Heart right ventricle (tissue), 16 donors: ENCODE data around the gene GALNT13. TPM values are rescaled to one million over a fixed set of nuclear protein-coding genes. Genes with fewer than 3 reads are reported as not detected.

ENCODE experiments used
- ATAC-seq, 8 donors: fragments of 200-7000 bp; cut with Tn5 transposase; one replicate each; pipeline ENCODE4 v1.9.1; 2020; ENCODE audit warnings: mild to moderate bottlenecking in 8 of 8, moderate library complexity in 8 of 8, moderate number of reproducible peaks in 1 of 8
- DNase-seq, 2 donors: peaks; one replicate each; pipeline ENCODE4 v3.0.0-alpha.2; 2020
- H3K27ac ChIP-seq, 10 donors: fragments of 200-600 bp; sonication (generic) in 2 of 10; one replicate each; pipeline versions ENCODE4 v1.5.0 to v1.8.0; 2020 to 2022; ENCODE audit warnings: mild to moderate bottlenecking in 3 of 10
- H3K27me3 ChIP-seq, 7 donors: fragments of 200-600 bp; one replicate each; pipeline ENCODE4 v1.8.0; 2021 to 2022; ENCODE audit warnings: mild to moderate bottlenecking in 2 of 7
- H3K36me3 ChIP-seq, 9 donors: fragments of 200-600 bp; sonication (generic) in 1 of 9; one replicate each; pipeline versions ENCODE4 v1.5.0 to v1.8.0; 2020 to 2022; ENCODE audit warnings: mild to moderate bottlenecking in 2 of 9
- H3K4me1 ChIP-seq, 9 donors: fragments of 200-600 bp; sonication (generic) in 1 of 9; one replicate each; pipeline versions ENCODE4 v1.5.0 to v1.8.0; 2020 to 2022; ENCODE audit warnings: mild to moderate bottlenecking in 4 of 9
- H3K4me3 ChIP-seq, 10 donors: fragments of 200-600 bp; sonication (generic) in 2 of 10; one replicate each; pipeline versions ENCODE4 v1.5.0 to v1.8.0; 2020 to 2022; ENCODE audit warnings: mild to moderate bottlenecking in 7 of 10, moderate library complexity in 2 of 10
- H3K9me3 ChIP-seq, 11 donors: fragments of 200-600 bp in 10 of 11; sonication (generic) in 2 of 11; one replicate each; pipeline versions ENCODE4 v1.5.0 to v1.8.0; 2013 to 2022; ENCODE audit warnings: mild to moderate bottlenecking in 2 of 11, control low read depth in 1 of 11, moderate library complexity in 1 of 11
- WGBS, 2 donors: extraction: QIAGEN DNeasy Blood & Tissue Kit; methylation state at CpG; one replicate each; pipeline ENCODE4 v1.1.7; 2013; ENCODE audit warnings: inconsistent platforms in 1 of 2; 5-methylcytosine and 5-hydroxymethylcytosine counted together
- intact Hi-C, 10 donors: fragments of 100-400 bp; cut with DNase I; formaldehyde crosslinking; loops; one replicate each; pipeline versions ENCODE4 v1.11.1 to v1.14.2; 2022
- polyA plus RNA-seq, 2 donors: library from polyadenylated mRNA; stranded (reverse); fragments of 200-250 nt; gene quantifications; one replicate each; pipeline ENCODE4 v1.2.3, GENCODE V29; 2013
- total RNA-seq, 10 donors: library from RNA; stranded (reverse); fragmentation: NEBNext Ultra II Directional in 3 of 10; extraction: Animal tissue kit (Norgen Biotek cat#: 25700) in 3 of 10; gene quantifications; one replicate each; pipeline versions ENCODE4 v1.2.1 to v1.2.4, GENCODE V29; 2021 to 2023
- TF ChIP-seq, protein P1 (sequence below), 9 donors: fragments of 200-600 bp; sonication (generic) in 2 of 9; IDR thresholded peaks; one replicate each; pipeline versions ENCODE4 v1.5.0 to v1.8.0; 2021 to 2022; ENCODE audit warnings: antibody characterized with exemption in 9 of 9, mild to moderate bottlenecking in 5 of 9, moderate library complexity in 1 of 9
- donor health status: Arrhythmogenic right ventricular cardiomyopathy.
- donor health status: ischemic (EF 13 %, LVEDD 7.1; RV severe dilation, severe dysfunction).
- donor health status: healthy with polysubstance abuse.
- donor health status: DM: no; HTN: yes; CAD: no.
- donor health status: DM: no; HTN: no; CAD: no.
- donor health status: ischemic (EF 25% LVEDD 6.9; RV normal size, moderate dysfunction).
- donor health status: ischemic (EF 25% LVEDD 5.7; RV mildly dilated, moderate dysfunction).
- donor health status: healthy.
- donor health status: DM: yes; HTN: yes; CAD: no.
- donor health status: Ischemic cardiomyopathy.
- donor health status: ischemic (EF 35%, LVEDD 5.7; RV mildly dilated, moderate dysfunction).
- donor health status: nonischemic (EF 11% LVEDD 7.7; RV severe dilation, severe dysfunction).
- donor health status: DM: yes; HTN: yes; CAD: no.
- donor health status: PGD.
- donor health status: ischemic (EF 29% LVEDD 5.4; RV normal size, mild dysfunction).
- donor health status: nonischemic (EF 23%, LVEDD 6.1; RV moderate dilation, normal function).

Gene GALNT13
- total and polyA plus RNA-seq, 12 donors, result 0.01 to 0.30 (median 0.05) TPM; not detected in 9

DNA sequence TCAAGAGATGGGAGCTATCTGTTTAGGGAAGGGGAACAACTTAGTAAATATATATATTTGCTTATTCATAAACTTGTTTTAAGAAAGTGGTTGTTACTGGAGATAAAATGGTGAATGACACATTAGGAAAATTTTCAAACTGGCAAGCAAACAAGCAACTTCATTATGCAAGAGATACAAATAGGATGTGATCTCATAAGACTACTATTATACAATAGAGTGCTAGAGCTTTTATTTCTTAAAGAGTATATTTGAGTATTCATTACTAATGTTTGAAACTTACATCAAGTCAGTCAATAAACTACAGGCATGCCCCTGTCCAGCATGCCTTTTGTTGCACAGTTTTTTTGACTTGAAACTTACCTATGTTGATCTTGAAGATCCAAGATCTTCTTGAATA, 471.6 kb downstream of the GALNT13 start:
- Histone ChIP-seq H3K36me3 (no peaks in the 10 kb centered on the region), H3K27ac (no peak overlapping the region), H3K27me3 (no peaks in the 10 kb centered on the region), H3K9me3 (no peaks in the 10 kb centered on the region), H3K4me1 (peaks cover 0 to 3% (median 0%) of the 10 kb centered on the region in 9 donors), H3K4me3 (no peak overlapping the region)
- no peak for ATAC-seq
- DNase-seq, result no peak
- intact Hi-C loops, result no loop called here
- TF ChIP-seq, protein P1, sequence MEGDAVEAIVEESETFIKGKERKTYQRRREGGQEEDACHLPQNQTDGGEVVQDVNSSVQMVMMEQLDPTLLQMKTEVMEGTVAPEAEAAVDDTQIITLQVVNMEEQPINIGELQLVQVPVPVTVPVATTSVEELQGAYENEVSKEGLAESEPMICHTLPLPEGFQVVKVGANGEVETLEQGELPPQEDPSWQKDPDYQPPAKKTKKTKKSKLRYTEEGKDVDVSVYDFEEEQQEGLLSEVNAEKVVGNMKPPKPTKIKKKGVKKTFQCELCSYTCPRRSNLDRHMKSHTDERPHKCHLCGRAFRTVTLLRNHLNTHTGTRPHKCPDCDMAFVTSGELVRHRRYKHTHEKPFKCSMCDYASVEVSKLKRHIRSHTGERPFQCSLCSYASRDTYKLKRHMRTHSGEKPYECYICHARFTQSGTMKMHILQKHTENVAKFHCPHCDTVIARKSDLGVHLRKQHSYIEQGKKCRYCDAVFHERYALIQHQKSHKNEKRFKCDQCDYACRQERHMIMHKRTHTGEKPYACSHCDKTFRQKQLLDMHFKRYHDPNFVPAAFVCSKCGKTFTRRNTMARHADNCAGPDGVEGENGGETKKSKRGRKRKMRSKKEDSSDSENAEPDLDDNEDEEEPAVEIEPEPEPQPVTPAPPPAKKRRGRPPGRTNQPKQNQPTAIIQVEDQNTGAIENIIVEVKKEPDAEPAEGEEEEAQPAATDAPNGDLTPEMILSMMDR (IDR thresholded peaks at IDR 0.05), result no peak

DNA sequence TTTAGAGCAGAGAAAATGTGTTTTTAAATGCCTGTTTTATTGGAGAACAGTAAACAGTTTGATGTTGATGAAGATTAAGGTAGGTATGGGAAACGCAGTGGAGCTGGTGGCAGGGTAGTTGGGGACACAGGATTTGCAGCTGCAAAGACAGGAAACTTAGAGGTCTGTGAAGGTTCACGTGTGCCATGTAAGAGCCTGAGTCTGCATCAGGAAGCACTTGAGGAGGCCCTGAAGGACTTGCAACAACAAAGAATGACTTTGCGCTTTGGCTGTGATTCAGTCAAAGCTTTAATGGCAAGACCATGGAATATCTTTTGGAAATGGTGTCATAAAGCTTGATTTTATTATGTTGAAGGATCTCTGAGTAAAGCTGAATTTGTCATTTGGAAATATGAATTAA, 479.2 kb downstream of the GALNT13 start:
- intact Hi-C loops, result no loop called here
- no peaks in the 10 kb centered on the region for H3K27me3 ChIP-seq
- DNase-seq (no peak), ATAC-seq (no peak)
- H3K4me1 ChIP-seq, result no peaks in the 10 kb centered on the region
- H3K9me3 ChIP-seq, result no peaks in the 10 kb centered on the region
- TF ChIP-seq, protein P1 (IDR thresholded peaks at IDR 0.05), result no peak
- WGBS, 2 donors, result 69 to 72% methylated on average over 3 of the region's 3 CpGs
- H3K4me3 ChIP-seq, result no peak overlapping the region
- no peak overlapping the region for H3K27ac ChIP-seq
- no peaks in the 10 kb centered on the region for H3K36me3 ChIP-seq

GRCh38 chr2:154361276-154361675, 489.6 kb downstream of the GALNT13 start:
- no peaks in the 10 kb centered on the region for H3K36me3 ChIP-seq
- no peak for ATAC-seq
- H3K27me3 ChIP-seq, result no peaks in the 10 kb centered on the region
- H3K4me3 ChIP-seq, result no peak overlapping the region
- WGBS, 2 donors, result 81 to 82% methylated on average over 2 of the region's 2 CpGs
- H3K4me1 ChIP-seq, result no peaks in the 10 kb centered on the region
- TF ChIP-seq, protein P1 (IDR thresholded peaks at IDR 0.05), result no peak
- no peak for DNase-seq
- intact Hi-C loops, result no loop called here
- H3K9me3 ChIP-seq, result no peaks in the 10 kb centered on the region
- H3K27ac ChIP-seq, result no peak overlapping the region

DNA sequence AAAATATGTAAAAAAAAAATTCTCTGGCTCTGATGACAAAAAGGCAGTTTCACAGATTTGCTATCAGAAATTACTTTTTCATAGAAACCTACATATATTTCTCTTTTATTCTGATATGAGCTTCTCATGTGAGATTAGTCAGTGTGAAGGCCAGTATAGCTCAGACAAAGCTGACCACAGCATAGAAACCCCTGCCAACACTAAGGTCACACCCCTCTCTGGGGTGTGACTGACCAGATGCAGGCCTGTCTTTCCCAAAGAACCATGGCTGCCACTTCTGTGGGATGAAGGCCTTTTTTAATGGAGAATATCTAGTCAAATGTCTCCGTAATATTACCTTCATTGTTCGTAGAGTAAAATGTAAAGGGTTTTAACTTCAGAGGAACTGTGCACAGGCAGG, 496.4 kb downstream of the GALNT13 start:
- DNase-seq, result no peak
- no peaks in the 10 kb centered on the region for H3K36me3 ChIP-seq
- no peak for ATAC-seq
- TF ChIP-seq, protein P1 (IDR thresholded peaks at IDR 0.05), result no peak
- 89 to 92% methylated on average over 2 of the region's 2 CpGs for WGBS, 2 donors
- no peaks in the 10 kb centered on the region for H3K4me1 ChIP-seq
- intact Hi-C loops, result no loop called here
- no peak overlapping the region for H3K4me3 ChIP-seq
- H3K9me3 ChIP-seq, result no peaks in the 10 kb centered on the region
- no peaks in the 10 kb centered on the region for H3K27me3 ChIP-seq
- no peak overlapping the region for H3K27ac ChIP-seq

DNA sequence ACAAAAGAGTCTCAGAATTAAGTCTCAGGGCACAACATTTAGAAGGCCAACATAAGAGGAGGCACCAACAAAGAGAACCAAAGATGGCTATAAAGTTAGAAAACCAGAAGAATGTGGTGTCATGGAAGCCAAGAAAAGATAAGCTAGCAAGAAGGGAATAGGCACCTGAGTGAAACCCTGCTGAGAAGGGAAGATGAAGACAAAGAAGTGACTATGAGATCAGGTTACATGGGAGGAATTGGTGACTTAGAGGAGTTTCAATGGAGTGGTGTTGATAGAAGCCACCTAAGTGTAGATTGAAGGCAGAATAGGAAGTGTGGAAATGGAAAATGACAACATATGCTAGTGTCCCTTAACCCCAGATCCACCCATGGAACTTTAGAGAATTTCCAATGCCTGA, 499.2 kb downstream of the GALNT13 start:
- H3K36me3 ChIP-seq, result no peaks in the 10 kb centered on the region
- H3K4me1 ChIP-seq, result no peaks in the 10 kb centered on the region
- TF ChIP-seq, protein P1 (IDR thresholded peaks at IDR 0.05), result no peak
- DNase-seq (no peak), ATAC-seq (no peak)
- no peak overlapping the region for H3K27ac ChIP-seq
- intact Hi-C loops, result no loop called here
- no peak overlapping the region for H3K4me3 ChIP-seq
- H3K27me3 ChIP-seq, result peaks cover 0 to 5% (median 0%) of the 10 kb centered on the region in 7 donors
- H3K9me3 ChIP-seq, result no peaks in the 10 kb centered on the region
